Epithelial cell of proximal tubule (primary cell): ENCODE measurements around the gene MRPS6. TPM values are rescaled to one million over a fixed set of nuclear protein-coding genes. Genes with fewer than 3 reads are reported as not detected.
A peak's percentile ranks its signal among the peaks of the same experiment; 100 is the strongest.

Experiments used
- DNase-seq: peaks from one replicate; pipeline ENCODE4 v3.0.0-alpha.2; 2011; ENCODE audit warnings: low read depth
- H3K4me3 ChIP-seq: 2 replicates; pipeline ENCODE4 v1.5.1; 2011; ENCODE audit warnings: low read depth, mild to moderate bottlenecking, low read length
- total RNA-seq: library from RNA; depleted of rRNA; stranded (reverse); fragments of >200 nt; gene quantifications from 2 replicates; pipeline ENCODE4 v1.2.3, GENCODE V29; 2015
- TF ChIP-seq, protein P1 (sequence below): conservative IDR thresholded peaks from 2 replicates; pipeline ENCODE4 v1.5.1; 2012; ENCODE audit warnings: low read depth, mild to moderate bottlenecking, low read length

The MRPS6 gene
- total RNA-seq, 1 donor from 2014 or later: 48.3 TPM

DNA sequence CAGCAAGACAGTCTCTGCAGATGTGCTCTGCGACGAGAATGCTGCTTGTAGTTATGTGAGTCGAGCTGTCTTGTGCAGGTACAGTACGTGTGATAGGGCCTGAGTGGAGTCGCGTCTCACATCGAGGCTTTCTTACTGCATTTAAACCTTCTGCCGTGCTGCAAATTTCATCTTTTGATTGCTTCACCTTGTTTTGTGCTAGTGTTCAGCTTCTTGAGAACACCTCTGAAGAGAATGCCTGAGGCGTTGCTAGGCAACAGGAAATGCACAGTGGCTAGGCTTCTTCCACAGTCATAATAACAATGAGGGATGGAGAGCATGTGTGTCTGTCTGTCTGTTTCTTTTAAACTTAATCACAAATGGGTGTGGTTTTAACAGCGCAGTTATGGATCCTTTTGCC, 52.9 kb downstream of the MRPS6 start:
- no peak for DNase-seq
- H3K4me3 ChIP-seq: no peak overlapping the region
- TF ChIP-seq, protein P1, sequence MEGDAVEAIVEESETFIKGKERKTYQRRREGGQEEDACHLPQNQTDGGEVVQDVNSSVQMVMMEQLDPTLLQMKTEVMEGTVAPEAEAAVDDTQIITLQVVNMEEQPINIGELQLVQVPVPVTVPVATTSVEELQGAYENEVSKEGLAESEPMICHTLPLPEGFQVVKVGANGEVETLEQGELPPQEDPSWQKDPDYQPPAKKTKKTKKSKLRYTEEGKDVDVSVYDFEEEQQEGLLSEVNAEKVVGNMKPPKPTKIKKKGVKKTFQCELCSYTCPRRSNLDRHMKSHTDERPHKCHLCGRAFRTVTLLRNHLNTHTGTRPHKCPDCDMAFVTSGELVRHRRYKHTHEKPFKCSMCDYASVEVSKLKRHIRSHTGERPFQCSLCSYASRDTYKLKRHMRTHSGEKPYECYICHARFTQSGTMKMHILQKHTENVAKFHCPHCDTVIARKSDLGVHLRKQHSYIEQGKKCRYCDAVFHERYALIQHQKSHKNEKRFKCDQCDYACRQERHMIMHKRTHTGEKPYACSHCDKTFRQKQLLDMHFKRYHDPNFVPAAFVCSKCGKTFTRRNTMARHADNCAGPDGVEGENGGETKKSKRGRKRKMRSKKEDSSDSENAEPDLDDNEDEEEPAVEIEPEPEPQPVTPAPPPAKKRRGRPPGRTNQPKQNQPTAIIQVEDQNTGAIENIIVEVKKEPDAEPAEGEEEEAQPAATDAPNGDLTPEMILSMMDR: no peak

DNA sequence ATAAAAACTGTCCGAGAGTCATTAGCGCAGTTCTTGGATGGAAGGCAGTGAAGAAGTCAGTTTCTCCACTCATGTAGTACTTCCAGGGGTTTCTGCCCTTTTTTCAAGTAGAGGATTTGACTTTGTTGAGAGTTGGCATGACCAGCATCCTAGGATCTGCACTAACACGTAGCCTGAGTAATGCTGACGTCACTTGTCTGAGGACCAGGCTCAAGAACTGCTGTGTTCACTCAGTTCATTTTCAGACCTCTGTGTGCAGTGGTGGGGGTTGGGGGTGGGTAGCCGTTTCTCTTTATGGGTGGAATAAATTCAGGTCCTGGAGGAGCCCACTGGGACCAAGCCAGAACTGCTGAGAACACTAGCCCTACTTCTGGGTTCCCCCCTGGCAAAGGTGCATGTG, 53.3 kb downstream of the MRPS6 start:
- H3K4me3 ChIP-seq: no peak overlapping the region
- TF ChIP-seq, protein P1: no peak
- DNase-seq: no peak

DNA sequence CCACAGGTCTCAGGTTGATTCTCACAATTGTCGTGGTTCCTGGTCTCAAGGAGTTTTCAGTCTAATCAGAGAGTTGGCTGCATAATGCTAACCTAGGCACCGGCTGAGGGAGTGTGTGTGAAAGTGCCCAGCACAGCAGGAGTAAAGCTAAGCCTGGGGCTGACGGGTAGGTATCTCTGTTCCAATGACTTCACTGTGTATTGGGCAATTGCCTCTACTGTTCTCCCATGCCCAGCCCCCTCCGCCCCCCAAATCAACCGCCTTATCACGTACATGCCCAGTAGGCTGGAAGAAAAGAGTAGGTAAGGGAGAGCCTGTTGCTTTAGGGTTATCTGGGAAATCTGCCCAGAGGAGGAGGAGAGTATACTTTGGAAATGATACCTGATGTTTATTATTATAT, 54.7 kb downstream of the MRPS6 start:
- TF ChIP-seq, protein P1: no peak
- no peak overlapping the region for H3K4me3 ChIP-seq
- DNase-seq: no peak

DNA sequence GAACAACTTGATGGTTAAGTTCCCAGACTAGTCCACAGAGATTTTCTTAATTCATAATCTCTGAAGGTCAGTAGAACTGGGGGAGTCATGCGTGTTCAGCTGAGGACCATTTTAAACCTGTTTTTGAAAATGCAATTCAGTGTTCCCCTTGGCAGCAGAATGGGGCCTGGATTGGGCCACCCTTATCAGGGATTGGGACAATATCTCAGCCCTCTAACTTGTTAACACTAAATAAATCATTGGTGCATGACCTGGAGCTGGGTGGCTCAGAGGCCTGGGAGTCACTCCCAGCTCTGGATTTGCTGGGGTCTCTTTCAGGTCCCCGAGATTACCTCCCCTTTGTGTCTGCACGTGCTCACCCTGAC, 55.3 kb downstream of the MRPS6 start:
- TF ChIP-seq, protein P1: no peak
- DNase-seq: no peak
- H3K4me3 ChIP-seq: no peak overlapping the region

DNA sequence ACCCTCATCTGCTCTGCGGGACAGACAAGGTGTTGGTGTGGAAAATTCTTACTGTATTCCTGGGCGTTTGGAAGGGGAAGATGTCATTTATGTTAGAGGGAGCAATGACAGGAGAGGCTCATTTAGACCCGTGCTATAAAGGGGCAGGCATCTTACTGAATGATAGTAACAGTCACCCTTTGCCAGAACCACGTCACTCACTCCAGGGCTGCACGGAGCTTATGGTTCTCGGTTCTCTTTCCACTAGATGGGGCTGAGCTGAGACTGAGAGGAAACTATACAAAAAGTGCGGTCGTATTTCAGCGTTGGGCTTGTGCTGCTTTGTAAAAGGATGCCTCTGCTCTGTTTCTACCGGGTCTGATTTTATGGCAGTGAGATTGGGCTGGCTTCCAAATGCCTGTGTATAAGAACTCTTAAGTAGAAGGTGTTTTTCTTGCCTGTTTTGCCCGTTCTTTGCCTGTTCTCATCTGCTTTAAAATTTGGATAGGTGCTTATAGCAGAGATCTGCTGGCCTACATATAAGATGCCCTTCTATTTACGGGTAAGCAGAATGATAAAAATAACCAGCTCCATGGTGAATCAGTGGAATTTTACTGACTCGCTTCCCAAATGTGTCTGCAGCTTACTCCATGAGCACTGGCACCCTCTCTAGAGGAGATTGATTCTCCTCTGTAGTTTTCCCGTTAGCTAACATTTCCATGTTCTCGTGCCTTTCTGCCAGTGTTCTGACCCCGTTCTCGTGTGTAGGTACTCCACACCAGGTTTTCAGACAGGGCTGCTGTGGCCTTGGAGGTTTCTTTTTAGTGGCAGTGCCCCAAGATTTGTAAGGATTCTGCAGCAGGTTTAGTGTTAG, 55.9 kb downstream of the MRPS6 start:
- H3K4me3 ChIP-seq: no peak overlapping the region
- TF ChIP-seq, protein P1: peak; percentile 45
- DNase-seq: peak; percentile 22

DNA sequence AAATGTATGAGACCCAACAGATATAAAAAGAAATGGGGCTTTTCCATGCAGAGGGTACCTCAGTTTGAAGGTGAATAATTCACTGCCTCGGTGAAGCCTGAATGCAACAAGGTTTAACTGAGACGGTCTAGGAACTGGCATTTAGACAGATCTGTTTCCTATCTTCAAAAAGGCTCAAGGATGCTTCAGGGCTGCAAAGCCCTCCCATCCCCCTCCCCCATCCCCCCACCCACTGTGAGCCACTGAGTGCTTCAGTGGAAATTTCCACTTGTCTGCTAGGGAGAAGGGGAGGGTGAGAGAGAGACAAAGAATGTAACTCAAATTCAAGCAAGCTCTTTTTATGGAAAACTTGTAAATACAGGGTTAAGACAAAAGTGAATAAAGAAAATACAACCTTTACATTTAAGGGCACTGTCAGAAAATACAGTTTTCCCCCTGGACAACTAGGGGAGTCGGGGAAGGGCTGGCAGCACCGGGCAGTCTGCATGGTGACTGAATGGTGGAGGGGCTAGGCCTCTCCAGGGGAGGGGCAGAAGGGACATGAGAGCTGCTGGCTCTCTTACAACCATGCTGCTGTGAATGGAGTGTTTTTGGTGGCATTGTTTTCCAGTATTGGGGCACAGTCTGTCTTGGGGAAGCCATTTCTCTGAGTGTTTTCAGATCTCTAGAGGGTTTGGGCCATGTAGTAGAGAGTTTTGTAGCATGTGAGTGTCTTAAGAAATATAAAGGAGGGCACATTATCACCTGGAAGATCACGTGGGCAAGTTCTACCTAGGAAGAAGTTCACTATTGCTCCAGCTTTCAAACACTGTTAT, 56.7 kb downstream of the MRPS6 start:
- H3K4me3 ChIP-seq: no peak overlapping the region
- TF ChIP-seq, protein P1: no peak
- DNase-seq: no peak
